Tibial artery (tissue), 4 donors: ENCODE results near the gene S100A6.
A peak's percentile ranks its signal among the peaks of the same experiment; 100 is the strongest.

Experiments used
- DNase-seq, 2 donors: peaks; one replicate each; pipeline ENCODE4 v3.0.0-alpha.2; 2019
- H3K27ac ChIP-seq, 2 donors: fragments of 200-600 bp; sonication (generic) in 1 of 2; 1 replicate in 1 of 2; 2 replicates in 1 of 2; pipeline ENCODE4 v1.5.1; 2018 to 2019; ENCODE audit warnings: mild to moderate bottlenecking in 1 of 2
- H3K27me3 ChIP-seq, 2 donors: fragments of 200-600 bp; sonication (generic) in 1 of 2; one replicate each; pipeline versions ENCODE4 v1.5.1 to v1.6.0; 2016 to 2019
- H3K36me3 ChIP-seq, 3 donors: fragments of 200-600 bp; sonication (generic) in 2 of 3; one replicate each; pipeline ENCODE4 v1.5.1; 2016 to 2019; ENCODE audit warnings: mild to moderate bottlenecking in 2 of 3
- H3K4me1 ChIP-seq, 4 donors: fragments of 200-600 bp; sonication (generic) in 2 of 4; 1 replicate in 3 of 4; 2 replicates in 1 of 4; pipeline ENCODE4 v1.5.1; 2016 to 2019
- H3K4me3 ChIP-seq, 2 donors: fragments of 200-600 bp; sonication (generic) in 1 of 2; 1 replicate in 1 of 2; 2 replicates in 1 of 2; pipeline ENCODE4 v1.5.1; 2018 to 2019; ENCODE audit warnings: mild to moderate bottlenecking in 2 of 2
- H3K9me3 ChIP-seq, 3 donors: fragments of 200-600 bp; sonication (generic) in 1 of 3; one replicate each; pipeline ENCODE4 v1.5.1; 2016 to 2019
- CTCF ChIP-seq, 2 experiments: fragments of 200-600 bp in 1 of 2; fragments of 450-650 bp in 1 of 2; IDR thresholded peaks; one replicate each; pipeline ENCODE4 v1.5.1; 2017 to 2019; ENCODE audit warnings: antibody characterized with exemption in 2 of 2, mild to moderate bottlenecking in 1 of 2, moderate library complexity in 1 of 2
- intact Hi-C: fragments of 100-400 bp; cut with DNase I; formaldehyde crosslinking; loops from one replicate; pipeline ENCODE4 v1.15.0; 2023; ENCODE audit warnings: low total_unique reads

S100A6 gene

GRCh38 chr1:153495536-153495935 is 40.3 kb downstream of the S100A6 start:
- no peak for TF ChIP-seq CTCF (IDR thresholded peaks at IDR 0.05)
- intact Hi-C loops, result loop anchor here (2.0 kb wide), 1 partner anchor 31 kb away; no protein-coding TSS in a partner anchor
- peaks cover 0 to 47% (median 25%) of the 10 kb centered on the region in 4 donors for H3K4me1 ChIP-seq

GRCh38 chr1:153494976-153495535 is 40.7 kb downstream of the S100A6 start:
- TF ChIP-seq CTCF (IDR thresholded peaks at IDR 0.05), result peak; percentile 88 to 97
- H3K4me1 ChIP-seq, result peaks cover 0 to 51% (median 27%) of the 10 kb centered on the region in 4 donors
- no peaks in the 10 kb centered on the region for H3K27me3 ChIP-seq
- H3K36me3 ChIP-seq, result no peaks in the 10 kb centered on the region
- H3K27ac ChIP-seq, result no peak overlapping the region
- peak; percentile 79 for DNase-seq
- no peaks in the 10 kb centered on the region for H3K9me3 ChIP-seq
- H3K4me3 ChIP-seq, result no peak overlapping the region
- intact Hi-C loops, result loop anchor here (2.0 to 5.0 kb wide), 2 partner anchors 30 to 143 kb away; no protein-coding TSS in a partner anchor

More at GRCh38 chr1:153495536-153495935, 40.3 kb downstream of the S100A6 start:
- no peaks in the 10 kb centered on the region for H3K9me3 ChIP-seq
- no peak overlapping the region for H3K27ac ChIP-seq
- DNase-seq, result no peak
- no peaks in the 10 kb centered on the region for H3K36me3 ChIP-seq
- H3K4me3 ChIP-seq, result no peak overlapping the region
- no peaks in the 10 kb centered on the region for H3K27me3 ChIP-seq

GRCh38 chr1:153493343-153493960 is 42.3 kb downstream of the S100A6 start:
- intact Hi-C loops, result loop anchor here (5.0 kb wide), 1 partner anchor 141 kb away; no protein-coding TSS in a partner anchor
- TF ChIP-seq CTCF (IDR thresholded peaks at IDR 0.05), result no peak
- DNase-seq, result no peak
- H3K4me3 ChIP-seq, result no peak overlapping the region
- H3K9me3 ChIP-seq, result no peaks in the 10 kb centered on the region
- peak overlapping the region; percentile 87 to 89 for H3K27ac ChIP-seq
- H3K27me3 ChIP-seq, result no peaks in the 10 kb centered on the region
- H3K36me3 ChIP-seq, result no peaks in the 10 kb centered on the region
- peaks cover 0 to 59% (median 38%) of the 10 kb centered on the region in 4 donors for H3K4me1 ChIP-seq

- intact Hi-C loops, result loop anchor here (5.0 kb wide), 1 partner anchor 138 kb away; no protein-coding TSS in a partner anchor
- Histone ChIP-seq H3K27me3 (no peaks in the 10 kb centered on the region), H3K4me1 (peaks cover 0 to 64% (median 45%) of the 10 kb centered on the region in 4 donors), H3K27ac (peak overlapping the region; percentile 87 to 89), H3K36me3 (no peaks in the 10 kb centered on the region), H3K4me3 (no peak overlapping the region), H3K9me3 (no peaks in the 10 kb centered on the region)
- TF ChIP-seq CTCF (IDR thresholded peaks at IDR 0.05), result no peak
- DNase-seq, result peak; percentile 92
Measured at GRCh38 chr1:153490272-153491051, 45.3 kb downstream of the S100A6 start.

- Histone ChIP-seq H3K9me3 (no peaks in the 10 kb centered on the region), H3K4me3 (no peak overlapping the region), H3K4me1 (peaks cover 0 to 57% (median 42%) of the 10 kb centered on the region in 4 donors), H3K27me3 (no peaks in the 10 kb centered on the region), H3K36me3 (no peaks in the 10 kb centered on the region), H3K27ac (peak overlapping the region; percentile 87 to 89)
- intact Hi-C loops, result no loop called here
- peak; percentile 71 to 89 for DNase-seq
- TF ChIP-seq CTCF (IDR thresholded peaks at IDR 0.05), result no peak
Measured at GRCh38 chr1:153488731-153489130, 47.1 kb downstream of the S100A6 start.
